HUDEP-2 (cell line): ENCODE measurements around the gene SYK.
"Not testable (repeated sequence)": the region's sequence is repeated elsewhere in the genome, so short reads cannot be mapped to it uniquely, and the experiment has no call there.

ENCODE experiments used
- DNase-seq, 76 experiments: peaks; one replicate each; lab custom pipeline; 2025; ENCODE audit not compliant: unreplicated experiment in 76 of 76; lab: John Stamatoyannopoulos, UW

SYK gene

GRCh38 chr9:90801241-90801972, at the start of gene SYK:
SYK (plus strand) TSS chr9:90801819; CDS start chr9:90843899, 42,080 bp downstream.
- DNase-seq: peak in 47 of 76 experiments; percentile 2 to 59 (median 38)

GRCh38 chr9:90755514-90756371, 45.9 kb upstream of the SYK start:
- DNase-seq: peak in 14 of 76 experiments; percentile 2 to 39 (median 14)

- DNase-seq: not testable (repeated sequence)
These were observed 41.0 kb upstream of the SYK start for GRCh38 chr9:90760577-90760976.

GRCh38 chr9:90766731-90767130, 34.9 kb upstream of the SYK start:
- no peak for DNase-seq

- no peak for DNase-seq
These were observed 34.0 kb upstream of the SYK start for GRCh38 chr9:90767523-90768100.

GRCh38 chr9:90770182-90770738, 31.4 kb upstream of the SYK start:
- no peak for DNase-seq

- no peak for DNase-seq
These were observed 30.7 kb upstream of the SYK start for GRCh38 chr9:90770927-90771326.

- DNase-seq: no peak
These were observed 29.2 kb upstream of the SYK start for GRCh38 chr9:90772386-90772785.

- peak in 8 of 76 experiments; percentile 1 to 8 (median 4) for DNase-seq
These were observed 28.0 kb upstream of the SYK start for GRCh38 chr9:90773617-90774016.

GRCh38 chr9:90774071-90774470, 27.5 kb upstream of the SYK start:
- no peak for DNase-seq

- DNase-seq: no peak
These were observed 26.9 kb upstream of the SYK start for GRCh38 chr9:90774682-90775081.

GRCh38 chr9:90775657-90776056, 26.0 kb upstream of the SYK start:
- no peak for DNase-seq

- no peak for DNase-seq
These were observed 22.9 kb upstream of the SYK start for GRCh38 chr9:90778746-90779145.

- no peak for DNase-seq
These were observed 18.1 kb upstream of the SYK start for GRCh38 chr9:90783552-90783951.

GRCh38 chr9:90783964-90784363, 17.7 kb upstream of the SYK start:
- no peak for DNase-seq

- no peak for DNase-seq
These were observed 13.7 kb upstream of the SYK start for GRCh38 chr9:90787771-90788460.

- not testable (repeated sequence) for DNase-seq
These were observed 13.1 kb upstream of the SYK start for GRCh38 chr9:90788527-90788926.

GRCh38 chr9:90789408-90789807, 12.2 kb upstream of the SYK start:
- no peak for DNase-seq

- DNase-seq: no peak
These were observed 11.8 kb upstream of the SYK start for GRCh38 chr9:90789862-90790261.

GRCh38 chr9:90793024-90793423, 8.6 kb upstream of the SYK start:
- DNase-seq: not testable (repeated sequence)

- DNase-seq: no peak
These were observed 7.9 kb upstream of the SYK start for GRCh38 chr9:90793729-90794128.
